HuH-7 (cell line): ENCODE results near the gene CTSS.

Experiments used
- DNase-seq: peaks from one replicate; pipeline ENCODE4 v3.0.0; 2011; ENCODE audit warnings: low spot score

CTSS gene

GRCh38 chr1:150696995-150697927, 68.3 kb downstream of the CTSS start, which contains the start of gene GOLPH3L:
Gene GOLPH3L (minus strand): TSS chr1:150697154. CDS start chr1:150694838, 2,316 bp downstream.
- peak; percentile 74 for DNase-seq

GRCh38 chr1:150696590-150696989, 69.0 kb downstream of the CTSS start:
- no peak for DNase-seq

- no peak for DNase-seq
Measured at GRCh38 chr1:150696162-150696561, 69.4 kb downstream of the CTSS start.

GRCh38 chr1:150695561-150695960, 70.0 kb downstream of the CTSS start:
- DNase-seq = no peak

- DNase-seq = no peak
Measured at GRCh38 chr1:150692720-150693119, 72.9 kb downstream of the CTSS start.

- no peak for DNase-seq
Measured at GRCh38 chr1:150688763-150689162, 76.8 kb downstream of the CTSS start.

GRCh38 chr1:150686275-150686674, 79.3 kb downstream of the CTSS start:
- DNase-seq = no peak

- no peak for DNase-seq
Measured at GRCh38 chr1:150683914-150684313, 81.7 kb downstream of the CTSS start.
